HepG2 (cell line): ENCODE measurements around the gene MVB12A. TPM values are rescaled to one million over a fixed set of nuclear protein-coding genes. Genes with fewer than 3 reads are reported as not detected.
A peak's percentile ranks its signal among the peaks of the same experiment; 100 is the strongest.

ENCODE experiments used
- ATAC-seq: fragments of 200-7000 bp; cut with Tn5 transposase; 3 replicates; pipeline ENCODE4 v1.9.1; 2020; ENCODE audit warnings: mild to moderate bottlenecking, moderate library complexity
- BruUV-seq: library from RNA; stranded (reverse); fragments of 400-500 nt; replicated peaks from 2 replicates; lab custom pipeline; 2021; lab: Mats Ljungman, UMichigan
- CTCF ChIA-PET: fragments of 300-600 bp; formaldehyde crosslinking; extraction: SDS; loops from one replicate; lab custom pipeline; 2021; ENCODE audit warnings: low total read pairs, inconsistent platforms, low intra/inter-chr PET ratio; lab: Yijun Ruan, JAX
- POLR2A ChIA-PET: fragments of 350-600 bp; sonication (Branson Sonifier 250); formaldehyde crosslinking; loops from one replicate; lab custom pipeline; 2020; ENCODE audit warnings: antibody characterized with exemption, inconsistent platforms; lab: Yijun Ruan, JAX
- DNase-seq: peaks from one replicate; pipeline ENCODE4 v3.0.0-alpha.2; 2015; ENCODE audit warnings: low spot score
- FAIRE-seq: peaks from 3 replicates; lab custom pipeline; 2011; peaks lifted over from hg19 to GRCh38; lab: Jason Lieb, UNC
- H2AFZ ChIP-seq: one replicate; pipeline ENCODE4 v1.6.1; 2011; ENCODE audit warnings: low read length, inconsistent platforms
- H3K27ac ChIP-seq: fragments of 300-600 bp; 3 replicates; pipeline ENCODE4 v1.8.0; 2011; ENCODE audit warnings: mixed run types, mild to moderate bottlenecking, mixed read lengths, low read length, inconsistent platforms; ENCODE audit not compliant: insufficient read depth; ENCODE audit errors: extremely low read length
- H3K27me3 ChIP-seq, 2 experiments: fragments of 200-600 bp in 1 of 2; 2 replicates in 1 of 2; 3 replicates in 1 of 2; pipeline versions ENCODE4 v1.6.0 to v1.8.0; 2011; ENCODE audit warnings: low read length in 2 of 2, mild to moderate bottlenecking in 2 of 2, moderate library complexity in 2 of 2, inconsistent platforms in 1 of 2; ENCODE audit not compliant: insufficient read depth in 2 of 2, control insufficient read depth in 1 of 2
- H3K36me3 ChIP-seq, 2 experiments: fragments of 200-600 bp in 1 of 2; replicated peaks in 1 of 2; 2 replicates in 1 of 2; 3 replicates in 1 of 2; pipeline versions ENCODE4 v1.5.1 to v1.8.0; 2011; ENCODE audit warnings: low read length in 2 of 2, inconsistent platforms in 1 of 2; ENCODE audit not compliant: insufficient read depth in 2 of 2, control insufficient read depth in 1 of 2
- H3K4me1 ChIP-seq: 2 replicates; pipeline ENCODE4 v1.5.1; 2012; ENCODE audit warnings: low read length, inconsistent platforms; ENCODE audit not compliant: insufficient read depth
- H3K4me2 ChIP-seq: 2 replicates; pipeline ENCODE4 v1.6.0; 2011; ENCODE audit warnings: low read depth, low read length, inconsistent platforms
- H3K4me3 ChIP-seq, 3 experiments: fragments of 200-600 bp in 1 of 3; sonication (generic), shearing (Covaris generic) in 1 of 3; replicated peaks in 1 of 3; 2 replicates each; pipeline ENCODE4 v1.5.1; 2011 to 2016; ENCODE audit warnings: low read length in 3 of 3, inconsistent platforms in 2 of 3, low read depth in 2 of 3, mild to moderate bottlenecking in 2 of 3, control low read depth in 1 of 3, mixed read lengths in 1 of 3; ENCODE audit not compliant: insufficient read depth in 1 of 3
- H3K79me2 ChIP-seq: one replicate; pipeline ENCODE4 v1.6.1; 2011; ENCODE audit warnings: low read length, inconsistent platforms; ENCODE audit not compliant: insufficient read depth
- H3K9ac ChIP-seq: 2 replicates; pipeline ENCODE4 v1.6.0; 2011; ENCODE audit warnings: mild to moderate bottlenecking, low read depth, low read length, inconsistent platforms; ENCODE audit not compliant: insufficient read depth
- H3K9me3 ChIP-seq: 2 replicates; pipeline ENCODE4 v1.5.1; 2012; ENCODE audit warnings: mild to moderate bottlenecking, low read length
- H4K20me1 ChIP-seq: 2 replicates; pipeline ENCODE4 v1.6.0; 2011; ENCODE audit warnings: inconsistent platforms, mild to moderate bottlenecking, low read length, moderate library complexity; ENCODE audit not compliant: insufficient read depth
- ARID2 ChIP-seq: sonication (generic); formaldehyde crosslinking; IDR thresholded peaks from 2 replicates; pipeline ENCODE4 v1.8.1; 2022; ENCODE audit warnings: mild to moderate bottlenecking, missing genetic modification reagents, borderline replicate concordance
- FOXK1 ChIP-seq: sonication (generic); formaldehyde crosslinking; IDR thresholded peaks from 2 replicates; pipeline ENCODE4 v1.4.0; 2020; ENCODE audit warnings: low read depth, missing genetic modification reagents, borderline replicate concordance
- NFYC ChIP-seq: IDR thresholded peaks from 2 replicates; pipeline ENCODE4 v1.6.1; 2016; ENCODE audit warnings: missing genetic modification reagents, missing compliant biosample characterization
- NONO ChIP-seq, 2 experiments: fragments of 450-650 bp in 1 of 2; sonication (generic) in 1 of 2; formaldehyde crosslinking in 1 of 2; IDR thresholded peaks in 1 of 2; conservative IDR thresholded peaks in 1 of 2; 2 replicates each; pipeline versions ENCODE4 v1.6.1 to v1.8.0; 2017 to 2022; ENCODE audit warnings: mild to moderate bottlenecking in 1 of 2, missing genetic modification reagents in 1 of 2, moderate library complexity in 1 of 2
- NRL ChIP-seq: sonication (generic); formaldehyde crosslinking; IDR thresholded peaks from 2 replicates; pipeline ENCODE4 v1.5.0; 2020; ENCODE audit warnings: missing genetic modification reagents, mild to moderate bottlenecking, moderate library complexity, borderline replicate concordance
- SP1 ChIP-seq, 2 experiments: fragments of 450-650 bp in 1 of 2; sonication (generic) in 1 of 2; formaldehyde crosslinking in 1 of 2; IDR thresholded peaks; 2 replicates each; pipeline versions ENCODE4 v1.4.0 to v1.6.1; 2016 to 2020; ENCODE audit warnings: missing genetic modification reagents in 1 of 2
- ZNF768 ChIP-seq: sonication (generic); formaldehyde crosslinking; IDR thresholded peaks from 2 replicates; pipeline ENCODE4 v1.4.0; 2020; ENCODE audit warnings: missing genetic modification reagents
- WGBS: methylation state at CpG from one replicate; pipeline ENCODE4 v1.1.6; 2017; ENCODE audit warnings: low lambda C conversion rate; 5-methylcytosine and 5-hydroxymethylcytosine counted together
- in situ Hi-C: cut with HindIII; loops from 2 replicates; pipeline ENCODE4 v1.10.0; 2017; ENCODE audit warnings: low pct_unique_long_range_greater_than_20kb; ENCODE audit not compliant: extremely low pct_ligation_motif_present
- intact Hi-C: fragments of 100-400 bp; cut with micrococcal nuclease; formaldehyde crosslinking; loops from one replicate; pipeline ENCODE4 v1.10.0; 2022; ENCODE audit not compliant: unreplicated experiment
- polyA plus RNA-seq, 8 experiments: library from polyadenylated mRNA; depleted of rRNA in 3 of 8; stranded (reverse) in 7 of 8; unstranded in 1 of 8; fragments of >200 nt; fragmentation: Illumina TruSeq in 4 of 8; extraction: Trizol in 4 of 8; gene quantifications; 2 replicates each; pipeline versions ENCODE4 v1.2.1 to v1.2.3, GENCODE V29; 2011 to 2016; ENCODE audit warnings: low read depth in 4 of 8, missing spikeins in 1 of 8, mixed read lengths in 1 of 8; ENCODE audit not compliant: insufficient read depth in 1 of 8
- total RNA-seq, 5 experiments: library from RNA; depleted of rRNA; stranded (reverse); fragments of >200 nt; fragmentation: Illumina TruSeq; extraction: Trizol; gene quantifications; 2 replicates each; pipeline ENCODE4 v1.2.3, GENCODE V29; 2016; ENCODE audit warnings: low read depth in 1 of 5
- TF ChIP-seq, protein P1 (sequence below): sonication (generic); formaldehyde crosslinking; IDR thresholded peaks from 2 replicates; pipeline ENCODE4 v1.5.0; 2020; ENCODE audit warnings: missing genetic modification reagents

Gene MVB12A
- total and polyA plus RNA-seq, 2 of the 13 experiments (the other 11 are each of a cell fraction or from before 2014, with no cell fraction given) = 35.7 to 36.1 TPM

DNA sequence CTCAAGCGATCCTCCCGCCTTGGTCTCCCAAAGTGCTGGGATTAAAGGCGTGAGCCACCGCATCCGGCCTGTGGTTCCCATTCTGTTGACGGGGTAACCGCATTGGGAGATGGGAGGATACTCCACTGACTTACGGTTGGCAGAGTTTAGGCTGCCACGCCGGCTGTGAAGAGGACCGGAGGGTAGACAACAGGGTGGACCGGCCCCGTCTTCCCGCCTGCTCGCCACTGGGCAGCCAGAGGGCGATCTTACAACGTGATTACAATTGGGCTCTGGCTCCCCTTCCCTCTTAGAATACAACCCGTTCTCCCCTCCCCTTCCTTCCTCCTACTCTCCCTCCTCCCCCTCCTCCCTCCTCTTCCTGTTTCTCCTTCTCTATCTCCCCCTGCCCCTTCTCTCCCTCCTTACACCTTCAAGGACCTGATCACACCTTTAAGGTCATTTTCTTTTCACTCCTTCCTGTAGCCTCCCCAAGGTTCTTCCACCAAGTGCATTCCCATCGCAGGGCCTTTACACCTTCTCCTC is 24.9 kb upstream of the MVB12A start (continued):
- no peak for TF ChIP-seq SP1 (IDR thresholded peaks at IDR 0.05)
- TF ChIP-seq SP1 (CRISPR knock-in tag; IDR thresholded peaks at IDR 0.05) = 0 out of 2 replicates have a peak, but pooled peaks have one; percentile 5
- TF ChIP-seq NRL (CRISPR knock-in tag) = no peak
- no peak for TF ChIP-seq NFYC (CRISPR knock-in tag)
- TF ChIP-seq, protein P1, sequence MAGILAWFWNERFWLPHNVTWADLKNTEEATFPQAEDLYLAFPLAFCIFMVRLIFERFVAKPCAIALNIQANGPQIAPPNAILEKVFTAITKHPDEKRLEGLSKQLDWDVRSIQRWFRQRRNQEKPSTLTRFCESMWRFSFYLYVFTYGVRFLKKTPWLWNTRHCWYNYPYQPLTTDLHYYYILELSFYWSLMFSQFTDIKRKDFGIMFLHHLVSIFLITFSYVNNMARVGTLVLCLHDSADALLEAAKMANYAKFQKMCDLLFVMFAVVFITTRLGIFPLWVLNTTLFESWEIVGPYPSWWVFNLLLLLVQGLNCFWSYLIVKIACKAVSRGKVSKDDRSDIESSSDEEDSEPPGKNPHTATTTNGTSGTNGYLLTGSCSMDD = no peak

DNA sequence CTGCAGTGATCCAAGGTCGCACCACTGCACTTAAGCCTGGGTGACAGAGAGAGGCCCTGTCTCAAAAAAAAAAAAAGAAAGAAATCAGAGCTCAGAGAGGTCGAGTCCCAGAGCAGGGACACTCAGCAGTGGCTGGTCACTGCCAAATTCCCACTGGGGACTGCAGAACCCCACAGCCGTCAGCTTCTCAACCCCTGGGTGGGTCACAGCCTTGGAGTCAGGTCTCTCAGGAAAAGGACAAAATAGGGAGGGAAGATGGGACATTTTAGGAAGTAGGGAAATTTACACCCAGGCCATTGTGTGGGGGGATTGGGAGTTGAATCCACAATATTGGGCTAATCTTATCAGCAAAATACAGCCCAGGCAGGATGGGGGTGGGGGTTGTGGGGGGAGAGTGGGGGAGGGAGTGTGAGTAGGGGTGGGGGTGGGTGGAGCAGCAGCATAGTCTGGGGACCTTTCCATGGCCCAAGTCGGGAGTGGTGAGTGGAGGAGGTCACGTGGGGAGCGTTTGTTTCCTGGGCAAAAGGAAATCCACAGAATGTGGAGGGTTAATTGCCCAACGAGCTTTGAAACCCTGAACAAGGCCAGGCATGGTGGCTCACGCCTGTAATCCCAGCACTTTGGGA is 20.8 kb upstream of the MVB12A start:
- no peak overlapping the region for H3K4me2 ChIP-seq
- no peak for FAIRE-seq
- peaks cover 0 to 8% of the 10 kb centered on the region in 2 experiments; a peak in 3 of 5 replicates for H3K36me3 ChIP-seq
- CTCF ChIA-PET = no interaction called here
- POLR2A ChIA-PET = interaction anchor here (0.7 kb wide), 1 partner anchor 132 kb away, joined by 3 read pairs; the partner anchor contains the start of gene BABAM1
- H3K9ac ChIP-seq = no peak overlapping the region
- no peak overlapping the region for H2AFZ ChIP-seq
- peaks cover 2% of the 10 kb centered on the region for H3K79me2 ChIP-seq
- H3K27ac ChIP-seq = no peak overlapping the region
- WGBS = 96% methylated on average over 8 of the region's 8 CpGs
- no peak for ATAC-seq
- H3K4me3 ChIP-seq = no peak overlapping the region
- TF ChIP-seq NONO (IDR thresholded peaks at IDR 0.05) (no peak), NONO (CRISPR knock-in tag; conservative IDR thresholded peaks at IDR 0.05) (no peak), ZNF768 (CRISPR knock-in tag) (peak; percentile 70; the same call in 1 of the 2 replicates), ARID2 (no peak), FOXK1 (no peak)
- TF ChIP-seq, all 625 proteins: peak for 1
- Histone ChIP-seq H3K27me3 (no peaks in the 10 kb centered on the region), H3K9me3 (no peaks in the 10 kb centered on the region), H3K4me1 (peaks cover 4% of the 10 kb centered on the region), H4K20me1 (no peaks in the 10 kb centered on the region; the same call in 1 of the 2 replicates)
- no TSS peak for BruUV-seq
- in situ Hi-C loops = no loop called here
- intact Hi-C loops = no loop called here
- no peak for DNase-seq
